H1 (cell line): Measurements from ENCODE around the gene LYSMD3. TPM values are rescaled to one million over a fixed set of nuclear protein-coding genes. Genes with fewer than 3 reads are reported as not detected.

Experiments
- CTCF ChIA-PET: fragments of 300-600 bp; sonication (Branson Sonifier 250); formaldehyde crosslinking; loops from one replicate; lab custom pipeline; 2021; ENCODE audit not compliant: partially characterized antibody; lab: Charles Lee
- POLR2A ChIA-PET: fragments of 300-600 bp; sonication (Branson Sonifier 250); formaldehyde crosslinking; loops from one replicate; lab custom pipeline; 2021; ENCODE audit warnings: inconsistent platforms; ENCODE audit not compliant: partially characterized antibody; lab: Charles Lee
- DNase-seq, 2 experiments: peaks; one replicate each; pipeline versions ENCODE4 v3.0.0 to v3.0.0-alpha.2; 2010 to 2022; ENCODE audit warnings: low spot score in 2 of 2, low read depth in 1 of 2, mixed read lengths in 1 of 2
- FAIRE-seq: peaks from 2 replicates; lab custom pipeline; 2011; peaks lifted over from hg19 to GRCh38; lab: Jason Lieb, UNC
- H2AFZ ChIP-seq: 2 replicates; pipeline ENCODE4 v1.8.1; 2012; ENCODE audit warnings: low read length, inconsistent platforms
- H2AK5ac ChIP-seq: 2 replicates; pipeline ENCODE4 v1.6.1; 2013; ENCODE audit warnings: low read depth, low read length
- H2BK120ac ChIP-seq: replicated peaks from 2 replicates; pipeline ENCODE3; 2013; ENCODE audit warnings: low read depth, low read length, inconsistent platforms
- H2BK12ac ChIP-seq: 2 replicates; pipeline ENCODE4 v1.6.1; 2013; ENCODE audit warnings: low read depth, low read length
- H2BK15ac ChIP-seq: 2 replicates; pipeline ENCODE4 v1.6.1; 2013; ENCODE audit warnings: low read length
- H2BK20ac ChIP-seq: 2 replicates; pipeline ENCODE4 v1.6.1; 2013; ENCODE audit warnings: low read length
- H2BK5ac ChIP-seq: 2 replicates; pipeline ENCODE4 v1.6.1; 2013; ENCODE audit warnings: low read depth, low read length
- H3K14ac ChIP-seq: 2 replicates; pipeline ENCODE4 v1.6.1; 2013; ENCODE audit warnings: inconsistent platforms; ENCODE audit not compliant: insufficient read length
- H3K18ac ChIP-seq: 2 replicates; pipeline ENCODE4 v1.6.1; 2013; ENCODE audit warnings: low read length; ENCODE audit errors: extremely low read depth
- H3K23ac ChIP-seq: 2 replicates; pipeline ENCODE4 v1.6.1; 2013; ENCODE audit warnings: inconsistent platforms; ENCODE audit not compliant: insufficient read length
- H3K23me2 ChIP-seq: 2 replicates; pipeline ENCODE4 v1.6.1; 2013; ENCODE audit warnings: low read depth, low read length
- H3K27ac ChIP-seq: 2 replicates; pipeline ENCODE4 v1.6.1; 2011; ENCODE audit warnings: low read depth, low read length, inconsistent platforms
- H3K27me3 ChIP-seq, 4 experiments: replicated peaks in 1 of 4; 1 replicate in 1 of 4; 2 replicates in 3 of 4; pipeline versions ENCODE4 v1.6.1 to v1.8.1; 2011 to 2013; ENCODE audit warnings: low read length in 3 of 4, mild to moderate bottlenecking in 3 of 4, inconsistent platforms in 2 of 4, mixed read lengths in 2 of 4, moderate library complexity in 1 of 4; ENCODE audit not compliant: control insufficient read depth in 3 of 4, insufficient read depth in 3 of 4; ENCODE audit errors: extremely low read depth in 1 of 4
- H3K36me3 ChIP-seq, 4 experiments: 2 replicates each; pipeline versions ENCODE4 v1.6.1 to v1.8.1; 2011 to 2013; ENCODE audit warnings: mild to moderate bottlenecking in 4 of 4, low read length in 3 of 4, moderate library complexity in 2 of 4, control low read depth in 1 of 4, inconsistent platforms in 1 of 4; ENCODE audit not compliant: insufficient read depth in 4 of 4, control insufficient read depth in 2 of 4
- H3K4ac ChIP-seq: replicated peaks from 2 replicates; pipeline ENCODE3; 2013; ENCODE audit warnings: low read length, low read depth, mixed read lengths, inconsistent platforms; ENCODE audit not compliant: insufficient read length
- H3K4me1 ChIP-seq, 4 experiments: replicated peaks in 1 of 4; 1 replicate in 1 of 4; 2 replicates in 3 of 4; pipeline versions ENCODE4 v1.6.1 to v1.8.1; 2011 to 2013; ENCODE audit warnings: low read length in 3 of 4, inconsistent platforms in 2 of 4, mixed read lengths in 1 of 4; ENCODE audit not compliant: insufficient read depth in 4 of 4, control insufficient read depth in 3 of 4
- H3K4me2 ChIP-seq, 2 experiments: 2 replicates each; pipeline versions ENCODE4 v1.6.1 to v1.8.1; 2011 to 2013; ENCODE audit warnings: low read depth in 2 of 2, low read length in 2 of 2, control low read depth in 1 of 2, inconsistent platforms in 1 of 2, mild to moderate bottlenecking in 1 of 2; ENCODE audit not compliant: insufficient read depth in 1 of 2
- H3K4me3 ChIP-seq, 4 experiments: fragments of 200-600, 300-600 bp in 1 of 4; sonication (generic), shearing (Covaris generic), sonication (Bioruptor Twin) in 1 of 4; 2 replicates each; pipeline versions ENCODE4 v1.5.1 to v1.8.1; 2011 to 2016; ENCODE audit warnings: low read length in 4 of 4, low read depth in 3 of 4, control low read depth in 2 of 4, inconsistent platforms in 2 of 4, mild to moderate bottlenecking in 2 of 4, mixed read lengths in 1 of 4, moderate library complexity in 1 of 4; ENCODE audit not compliant: insufficient read depth in 2 of 4; ENCODE audit errors: extremely low read depth in 1 of 4
- H3K56ac ChIP-seq: replicated peaks from 2 replicates; pipeline ENCODE3; 2013; ENCODE audit warnings: low read depth, mild to moderate bottlenecking, mixed read lengths, low read length, inconsistent platforms; ENCODE audit not compliant: insufficient read length
- H3K79me1 ChIP-seq: 2 replicates; pipeline ENCODE4 v1.6.1; 2013; ENCODE audit warnings: low read depth, low read length, control low read depth
- H3K79me2 ChIP-seq, 2 experiments: 2 replicates each; pipeline versions ENCODE4 v1.6.1 to v1.8.1; 2012 to 2013; ENCODE audit warnings: low read length in 2 of 2, mild to moderate bottlenecking in 2 of 2, inconsistent platforms in 1 of 2; ENCODE audit not compliant: insufficient read depth in 2 of 2, control insufficient read depth in 1 of 2
- H3K9ac ChIP-seq, 4 experiments: replicated peaks in 1 of 4; 1 replicate in 1 of 4; 2 replicates in 3 of 4; pipeline versions ENCODE4 v1.6.1 to v1.8.1; 2011 to 2013; ENCODE audit warnings: low read depth in 3 of 4, low read length in 3 of 4, control low read depth in 2 of 4, mild to moderate bottlenecking in 2 of 4, moderate library complexity in 2 of 4, inconsistent platforms in 1 of 4; ENCODE audit errors: extremely low read depth in 1 of 4
- H3K9me3 ChIP-seq, 2 experiments: 2 replicates each; pipeline versions ENCODE4 v1.6.1 to v1.8.1; 2012 to 2013; ENCODE audit warnings: mild to moderate bottlenecking in 2 of 2, moderate library complexity in 2 of 2, control low read depth in 1 of 2, inconsistent platforms in 1 of 2, low read depth in 1 of 2, low read length in 1 of 2, mixed read lengths in 1 of 2; ENCODE audit not compliant: insufficient read depth in 2 of 2
- H4K20me1 ChIP-seq, 2 experiments: replicated peaks in 1 of 2; 2 replicates each; pipeline versions ENCODE3 to v1.8.1; 2011 to 2013; ENCODE audit warnings: inconsistent platforms in 2 of 2, low read length in 2 of 2, mild to moderate bottlenecking in 1 of 2; ENCODE audit not compliant: insufficient read depth in 2 of 2, control insufficient read depth in 1 of 2
- H4K5ac ChIP-seq: 2 replicates; pipeline ENCODE4 v1.6.1; 2013; ENCODE audit warnings: low read length, low read depth, mixed read lengths, inconsistent platforms; ENCODE audit not compliant: insufficient read length
- H4K8ac ChIP-seq: 2 replicates; pipeline ENCODE4 v1.8.0; 2013; ENCODE audit warnings: mild to moderate bottlenecking, moderate library complexity, low read length, inconsistent platforms; ENCODE audit not compliant: insufficient read depth; ENCODE audit errors: extremely low read depth
- H4K91ac ChIP-seq: replicated peaks from 2 replicates; pipeline ENCODE3; 2013; ENCODE audit warnings: low read length, mixed read lengths, inconsistent platforms; ENCODE audit not compliant: insufficient read length
- RFX5 ChIP-seq: IDR thresholded peaks from 2 replicates; pipeline ENCODE4 v1.6.1; 2011; ENCODE audit warnings: low read depth, low read length, improper control_type of control experiment, borderline replicate concordance
- WGBS, 2 experiments: shearing (Covaris generic) in 1 of 2; methylation state at CpG; one replicate each; pipeline versions ENCODE4 v1.1.6 to v1.1.7; 2013 to 2015; ENCODE audit warnings: low lambda C conversion rate in 2 of 2, mixed read lengths in 2 of 2, inconsistent platforms in 1 of 2, low coverage in 1 of 2, missing lambda C conversion rate in 1 of 2; ENCODE audit not compliant: insufficient replicate concordance in 2 of 2, insufficient coverage in 1 of 2, insufficient read length in 1 of 2; ENCODE audit errors: extremely low coverage in 1 of 2, missing lambda C conversion rate in 1 of 2; 5-methylcytosine and 5-hydroxymethylcytosine counted together
- polyA plus RNA-seq, 7 experiments: library from polyadenylated mRNA; depleted of rRNA in 3 of 7; stranded (reverse) in 5 of 7; unstranded in 2 of 7; fragments of >200 nt in 5 of 7; fragments of 200-250 nt in 2 of 7; gene quantifications; 1 replicate in 5 of 7; 2 replicates in 1 of 7; 4 replicates in 1 of 7; pipeline versions ENCODE4 v1.2.1 to v1.2.3, GENCODE V29; 2011 to 2013; ENCODE audit warnings: missing spikeins in 2 of 7, mixed read lengths in 2 of 7
- total RNA-seq: library from RNA; stranded (reverse); fragmentation: NEBNext Ultra II Directional; extraction: Animal tissue kit (Norgen Biotek cat#: 25700); gene quantifications from 2 replicates; pipeline ENCODE4 v1.2.1, GENCODE V29; 2021

Gene LYSMD3
- total and polyA plus RNA-seq, 2 of the 8 experiments (the other 6 are each of a cell fraction or from before 2014, with no cell fraction given) = 3.7 to 14.9 TPM

GRCh38 chr5:90514520-90514919 lies 14.9 kb downstream of the LYSMD3 start:
- H4K5ac ChIP-seq = no peak overlapping the region
- H4K91ac ChIP-seq = no peak overlapping the region
- peaks cover 0 to 34% (median 10%) of the 10 kb centered on the region in 4 experiments; a peak in 4 of 8 replicates for H3K36me3 ChIP-seq
- FAIRE-seq = no peak
- H3K18ac ChIP-seq = no peak overlapping the region
- H3K4ac ChIP-seq = no peak overlapping the region
- no peak overlapping the region for H3K14ac ChIP-seq
- no peaks in the 10 kb centered on the region for H3K4me1 ChIP-seq
- H2BK15ac ChIP-seq = no peak overlapping the region
- no peak overlapping the region for H4K8ac ChIP-seq
- CTCF ChIA-PET = interaction anchor here (1.2 kb wide), 1 partner anchor 91 kb away, joined by 4 read pairs; no protein-coding TSS in a partner anchor
- no peaks in the 10 kb centered on the region for H3K79me2 ChIP-seq
- no peaks in the 10 kb centered on the region for H3K27me3 ChIP-seq
- no peak overlapping the region for H3K4me3 ChIP-seq
- no peaks in the 10 kb centered on the region; the same call in 1 of the 2 replicates for H3K79me1 ChIP-seq
- 89% methylated on average over 3 of the region's 3 CpGs; no CpG with 5 or more reads in 1 of the 2 experiments for WGBS, 2 experiments
- no peaks in the 10 kb centered on the region for H3K9me3 ChIP-seq
- H2AFZ ChIP-seq = no peak overlapping the region
- peaks cover 0 to 2% of the 10 kb centered on the region in 2 experiments for H4K20me1 ChIP-seq
- no peak overlapping the region for H3K27ac ChIP-seq
- no peak overlapping the region for H2BK20ac ChIP-seq
- POLR2A ChIA-PET = interaction anchor here (0.5 to 1.0 kb wide), 3 partner anchors 11 to 43 kb away, joined by 3 read pairs; no protein-coding TSS in a partner anchor
- no peak overlapping the region for H3K23ac ChIP-seq
- no peak overlapping the region for H2BK120ac ChIP-seq
- DNase-seq = no peak
- no peaks in the 10 kb centered on the region for H3K23me2 ChIP-seq
- H3K4me2 ChIP-seq = no peak overlapping the region
- H2BK5ac ChIP-seq = no peak overlapping the region
- no peak overlapping the region for H3K56ac ChIP-seq
- no peak overlapping the region for H2AK5ac ChIP-seq
- no peak overlapping the region for H3K9ac ChIP-seq
- H2BK12ac ChIP-seq = no peak overlapping the region
- TF ChIP-seq RFX5 = no peak
